ENCODE results near the gene TPD52L1. TPM values are rescaled to one million over a fixed set of nuclear protein-coding genes. Genes with fewer than 3 reads are reported as not detected.

The TPD52L1 gene
- total and polyA plus RNA-seq, 4 donors = 15.6 to 43.5 (median 16.7) TPM

DNA sequence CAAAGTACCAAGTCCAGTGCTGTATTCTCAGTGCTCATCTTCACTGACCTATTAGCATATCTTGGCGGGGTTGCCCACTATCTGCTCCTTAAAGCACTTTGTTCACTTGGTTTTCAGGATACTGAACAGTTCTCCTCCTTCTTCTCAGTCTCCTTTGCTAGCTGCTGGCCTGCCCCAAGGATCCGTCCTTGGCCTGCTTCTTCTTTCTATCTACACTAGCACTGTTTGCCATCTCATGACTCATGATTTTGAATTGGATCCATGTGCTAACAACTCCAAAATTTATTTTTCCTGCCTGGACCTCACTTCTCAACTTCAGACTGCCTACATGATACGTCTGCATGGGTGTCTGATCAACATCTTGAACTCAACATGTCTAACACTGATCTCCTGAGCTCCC, 15.5 kb downstream of the TPD52L1 start:
- WGBS, 2 donors = 72 to 90% methylated on average over 3 of the region's 3 CpGs
- no peak overlapping the region for H3K4me3 ChIP-seq
- peaks cover 0 to 2% (median 0%) of the 10 kb centered on the region in 5 donors for H3K4me1 ChIP-seq (ENCODE audit: control insufficient read depth in 5 of 5, insufficient read depth in 5 of 5, low read length in 5 of 5)
- no peak overlapping the region for H3K27ac ChIP-seq (ENCODE audit: low read depth in 1 of 2, low read length in 1 of 2)
- DNase-seq (no peak), ATAC-seq (ENCODE audit: insufficient read depth, low FRiP score) (peak; percentile 41)
- H3K9ac ChIP-seq (ENCODE audit: insufficient read depth in 1 of 2, low read length in 2 of 2) = no peak overlapping the region
- TF ChIP-seq, protein P1, sequence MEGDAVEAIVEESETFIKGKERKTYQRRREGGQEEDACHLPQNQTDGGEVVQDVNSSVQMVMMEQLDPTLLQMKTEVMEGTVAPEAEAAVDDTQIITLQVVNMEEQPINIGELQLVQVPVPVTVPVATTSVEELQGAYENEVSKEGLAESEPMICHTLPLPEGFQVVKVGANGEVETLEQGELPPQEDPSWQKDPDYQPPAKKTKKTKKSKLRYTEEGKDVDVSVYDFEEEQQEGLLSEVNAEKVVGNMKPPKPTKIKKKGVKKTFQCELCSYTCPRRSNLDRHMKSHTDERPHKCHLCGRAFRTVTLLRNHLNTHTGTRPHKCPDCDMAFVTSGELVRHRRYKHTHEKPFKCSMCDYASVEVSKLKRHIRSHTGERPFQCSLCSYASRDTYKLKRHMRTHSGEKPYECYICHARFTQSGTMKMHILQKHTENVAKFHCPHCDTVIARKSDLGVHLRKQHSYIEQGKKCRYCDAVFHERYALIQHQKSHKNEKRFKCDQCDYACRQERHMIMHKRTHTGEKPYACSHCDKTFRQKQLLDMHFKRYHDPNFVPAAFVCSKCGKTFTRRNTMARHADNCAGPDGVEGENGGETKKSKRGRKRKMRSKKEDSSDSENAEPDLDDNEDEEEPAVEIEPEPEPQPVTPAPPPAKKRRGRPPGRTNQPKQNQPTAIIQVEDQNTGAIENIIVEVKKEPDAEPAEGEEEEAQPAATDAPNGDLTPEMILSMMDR (IDR thresholded peaks at IDR 0.05; ENCODE audit: control extremely low read depth, extremely low read depth) = no peak
- no peaks in the 10 kb centered on the region for H3K36me3 ChIP-seq (ENCODE audit: control insufficient read depth in 4 of 4, insufficient read depth in 4 of 4, low read length in 4 of 4)
- H3K27me3 ChIP-seq (ENCODE audit: control insufficient read depth in 3 of 3, insufficient read depth in 3 of 3, low read length in 2 of 3) = no peaks in the 10 kb centered on the region
- no peaks in the 10 kb centered on the region for H3K9me3 ChIP-seq (ENCODE audit: control insufficient read depth in 4 of 4, insufficient read depth in 3 of 4, low read length in 3 of 4)

DNA sequence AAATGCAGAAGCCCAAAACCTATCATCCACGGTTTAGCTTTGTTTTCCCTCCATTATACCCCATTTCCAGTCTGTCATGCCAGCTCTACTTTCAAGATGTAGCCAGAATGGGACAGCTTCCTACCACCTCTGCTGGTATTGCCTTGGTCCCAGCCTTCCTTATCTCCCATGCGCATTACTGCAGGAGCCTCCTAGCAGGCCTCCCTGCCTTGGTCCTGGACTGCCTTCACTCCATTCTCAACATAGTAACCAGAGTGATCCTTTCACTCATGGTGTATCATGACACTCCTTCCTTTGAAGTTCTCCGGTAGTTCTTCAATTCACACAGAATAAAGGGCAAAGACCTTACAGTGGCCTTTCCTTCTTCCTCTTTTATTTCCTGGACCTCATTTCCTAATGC, 15.9 kb downstream of the TPD52L1 start:
- no peak for ATAC-seq (ENCODE audit: insufficient read depth, low FRiP score)
- no peak overlapping the region for H3K4me3 ChIP-seq
- no peak overlapping the region for H3K27ac ChIP-seq (ENCODE audit: low read depth in 1 of 2, low read length in 1 of 2)
- no peaks in the 10 kb centered on the region for H3K36me3 ChIP-seq (ENCODE audit: control insufficient read depth in 4 of 4, insufficient read depth in 4 of 4, low read length in 4 of 4)
- no peaks in the 10 kb centered on the region for H3K9me3 ChIP-seq (ENCODE audit: control insufficient read depth in 4 of 4, insufficient read depth in 3 of 4, low read length in 3 of 4)
- no peak overlapping the region for H3K9ac ChIP-seq (ENCODE audit: insufficient read depth in 1 of 2, low read length in 2 of 2)
- no peak for DNase-seq
- no peaks in the 10 kb centered on the region for H3K27me3 ChIP-seq (ENCODE audit: control insufficient read depth in 3 of 3, insufficient read depth in 3 of 3, low read length in 2 of 3)
- 84 to 94% methylated on average over 3 of the region's 3 CpGs for WGBS, 2 donors
- peaks cover 0 to 2% (median 0%) of the 10 kb centered on the region in 5 donors for H3K4me1 ChIP-seq (ENCODE audit: control insufficient read depth in 5 of 5, insufficient read depth in 5 of 5, low read length in 5 of 5)
- TF ChIP-seq, protein P1 (IDR thresholded peaks at IDR 0.05; ENCODE audit: control extremely low read depth, extremely low read depth) = no peak

DNA sequence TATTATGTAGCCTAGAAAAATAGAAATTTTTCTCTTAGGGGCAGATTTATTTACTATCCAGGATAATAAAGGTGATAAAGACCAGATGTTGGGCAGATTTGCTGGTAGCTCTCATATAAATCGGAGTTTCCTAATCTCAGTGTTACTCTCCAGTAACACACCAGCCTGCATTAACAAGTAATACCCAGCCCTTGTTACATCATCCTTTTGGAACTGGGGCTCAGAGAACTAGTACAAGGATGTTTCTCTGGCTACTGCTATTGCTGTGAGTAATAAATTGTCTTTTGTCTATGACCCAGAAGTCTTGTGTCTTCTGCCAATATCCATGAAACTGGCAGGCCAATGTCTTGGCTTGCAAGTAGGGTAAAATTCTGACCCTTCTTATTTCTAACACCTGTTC, 16.8 kb downstream of the TPD52L1 start:
- TF ChIP-seq, protein P1 (IDR thresholded peaks at IDR 0.05; ENCODE audit: control extremely low read depth, extremely low read depth) = no peak
- ATAC-seq (ENCODE audit: insufficient read depth, low FRiP score) (no peak), DNase-seq (no peak)
- WGBS, 2 donors = 78 to 95% methylated on average over 1 of the region's 1 CpG
- Histone ChIP-seq H3K9me3 (ENCODE audit: control insufficient read depth in 4 of 4, insufficient read depth in 3 of 4, low read length in 3 of 4) (no peaks in the 10 kb centered on the region), H3K27me3 (ENCODE audit: control insufficient read depth in 3 of 3, insufficient read depth in 3 of 3, low read length in 2 of 3) (no peaks in the 10 kb centered on the region), H3K4me1 (ENCODE audit: control insufficient read depth in 5 of 5, insufficient read depth in 5 of 5, low read length in 5 of 5) (peaks cover 0 to 2% (median 0%) of the 10 kb centered on the region in 5 donors), H3K27ac (ENCODE audit: low read depth in 1 of 2, low read length in 1 of 2) (no peak overlapping the region), H3K9ac (ENCODE audit: insufficient read depth in 1 of 2, low read length in 2 of 2) (no peak overlapping the region), H3K36me3 (ENCODE audit: control insufficient read depth in 4 of 4, insufficient read depth in 4 of 4, low read length in 4 of 4) (no peaks in the 10 kb centered on the region), H3K4me3 (no peak overlapping the region)

All from lung (tissue), 12 donors.